HG03342 (cell line): ENCODE results near the gene RECK.

Experiments
- ATAC-seq: cut with Tn5 transposase; IDR thresholded peaks from one replicate; pipeline ENCODE4 v1.9.1; 2021; ENCODE audit warnings: mild to moderate bottlenecking, moderate library complexity; ENCODE audit not compliant: unreplicated experiment

The RECK gene

GRCh38 chr9:36025746-36026145 is 11.0 kb upstream of the RECK start:
- ATAC-seq, result no peak

- ATAC-seq, result no peak
Measured at GRCh38 chr9:36029202-36029601, 7.5 kb upstream of the RECK start.

GRCh38 chr9:36029765-36030528 is 6.8 kb upstream of the RECK start:
- ATAC-seq, result no peak

- ATAC-seq, result no peak
Measured at GRCh38 chr9:36030871-36031270, 5.8 kb upstream of the RECK start.

GRCh38 chr9:36031774-36032555 is 4.7 kb upstream of the RECK start:
- no peak for ATAC-seq

- no peak for ATAC-seq
Measured at GRCh38 chr9:36033788-36034187, 2.9 kb upstream of the RECK start.

- no peak for ATAC-seq
Measured at GRCh38 chr9:36034234-36034633, 2.5 kb upstream of the RECK start.

- ATAC-seq, result no peak
Measured at GRCh38 chr9:36035006-36035405, 1.7 kb upstream of the RECK start.

GRCh38 chr9:36036253-36036779 is 397 bp upstream of the RECK start:
- no peak for ATAC-seq

GRCh38 chr9:36037549-36038122 is 923 bp downstream of the RECK start:
- peak; percentile 7 for ATAC-seq

GRCh38 chr9:36039121-36039520 is 2.4 kb downstream of the RECK start:
- ATAC-seq, result no peak

GRCh38 chr9:36039696-36040095 is 3.0 kb downstream of the RECK start:
- no peak for ATAC-seq

GRCh38 chr9:36040271-36040925 is 3.7 kb downstream of the RECK start:
- ATAC-seq, result no peak

- no peak for ATAC-seq
Measured at GRCh38 chr9:36041506-36041905, 4.8 kb downstream of the RECK start.

GRCh38 chr9:36045610-36046009 is 8.9 kb downstream of the RECK start:
- no peak for ATAC-seq

- ATAC-seq, result no peak
Measured at GRCh38 chr9:36046923-36047322, 10.2 kb downstream of the RECK start.

- ATAC-seq, result no peak
Measured at GRCh38 chr9:36049408-36049807, 12.7 kb downstream of the RECK start.

GRCh38 chr9:36050476-36050875 is 13.8 kb downstream of the RECK start:
- ATAC-seq, result no peak

GRCh38 chr9:36051317-36051716 is 14.6 kb downstream of the RECK start:
- ATAC-seq, result no peak

GRCh38 chr9:36053971-36054370 is 17.3 kb downstream of the RECK start:
- no peak for ATAC-seq

- no peak for ATAC-seq
Measured at GRCh38 chr9:36056896-36057295, 20.2 kb downstream of the RECK start.
